GM23338 (cell line): ENCODE results near the gene RNF187. TPM values are rescaled to one million over a fixed set of nuclear protein-coding genes. Genes with fewer than 3 reads are reported as not detected.

Experiments
- ATAC-seq: fragments of 200-7000 bp; cut with Tn5 transposase; 3 replicates; pipeline ENCODE4 v1.9.1; 2020
- DNase-seq: peaks from one replicate; pipeline ENCODE4 v3.0.0-alpha.2; 2015; ENCODE audit warnings: low spot score
- H2AFZ ChIP-seq: fragments of 200-600 bp; sonication (generic); 2 replicates; pipeline ENCODE4 v1.8.0; 2016; ENCODE audit warnings: antibody characterized with exemption, mild to moderate bottlenecking, moderate library complexity
- H3F3A ChIP-seq: fragments of 200-600 bp; sonication (generic); replicated peaks from 2 replicates; pipeline ENCODE4 v1.8.0; 2017; ENCODE audit warnings: antibody characterized with exemption, mixed run types, low read depth
- H3K27ac ChIP-seq: fragments of 200-600 bp; sonication (generic); 2 replicates; pipeline ENCODE4 v1.6.1; 2016; ENCODE audit warnings: low read depth
- H3K27me3 ChIP-seq: fragments of 200-600 bp; sonication (generic); 2 replicates; pipeline ENCODE4 v1.8.0; 2016; ENCODE audit warnings: mild to moderate bottlenecking, mixed run types, moderate library complexity; ENCODE audit not compliant: insufficient read depth
- H3K36me3 ChIP-seq: fragments of 200-600 bp; sonication (generic); 2 replicates; pipeline ENCODE4 v1.8.0; 2016; ENCODE audit warnings: mild to moderate bottlenecking; ENCODE audit not compliant: insufficient read depth
- H3K4me1 ChIP-seq: fragments of 200-600 bp; sonication (generic); 2 replicates; pipeline ENCODE4 v1.8.0; 2016; ENCODE audit warnings: mild to moderate bottlenecking, moderate library complexity; ENCODE audit not compliant: insufficient read depth
- H3K4me2 ChIP-seq: fragments of 200-600 bp; sonication (generic); 2 replicates; pipeline ENCODE4 v1.7.1; 2017; ENCODE audit warnings: mixed run types
- H3K4me3 ChIP-seq: fragments of 200-600 bp; sonication (generic); 2 replicates; pipeline ENCODE4 v1.6.1; 2016; ENCODE audit warnings: mixed run types
- H3K79me2 ChIP-seq: fragments of 200-600 bp; sonication (generic); replicated peaks from 2 replicates; pipeline ENCODE4 v1.8.0; 2017; ENCODE audit warnings: mild to moderate bottlenecking; ENCODE audit not compliant: insufficient read depth
- H3K9me2 ChIP-seq: fragments of 200-600 bp; sonication (generic); 2 replicates; pipeline ENCODE4 v1.8.0; 2017; ENCODE audit not compliant: insufficient read depth
- H4K20me1 ChIP-seq: fragments of 200-600 bp; sonication (generic); replicated peaks from 2 replicates; pipeline ENCODE4 v1.8.0; 2017; ENCODE audit warnings: mild to moderate bottlenecking; ENCODE audit not compliant: insufficient read depth
- H3K27ac Mint-ChIP-seq: 2 replicates; pipeline ENCODE4 v1.8.0; 2020; ENCODE audit warnings: inconsistent platforms, mild to moderate bottlenecking, moderate library complexity, mixed read lengths
- H3K27me3 Mint-ChIP-seq: 3 replicates; pipeline ENCODE4 v1.8.0; 2022; ENCODE audit warnings: low read depth, mild to moderate bottlenecking, moderate library complexity, mixed read lengths, inconsistent platforms; ENCODE audit not compliant: insufficient read depth, poor library complexity
- H3K36me3 Mint-ChIP-seq: 3 replicates; pipeline ENCODE4 v1.8.0; 2021; ENCODE audit warnings: low read depth, mild to moderate bottlenecking, inconsistent platforms, moderate library complexity, mixed read lengths
- H3K4me1 Mint-ChIP-seq: 3 replicates; pipeline ENCODE4 v1.8.0; 2020; ENCODE audit warnings: mild to moderate bottlenecking, inconsistent platforms, mixed read lengths
- H3K4me3 Mint-ChIP-seq: 3 replicates; pipeline ENCODE4 v1.8.0; 2021; ENCODE audit warnings: moderate library complexity, mild to moderate bottlenecking, inconsistent platforms, mixed read lengths
- H3K9me3 Mint-ChIP-seq: 3 replicates; pipeline ENCODE4 v1.8.0; 2020; ENCODE audit warnings: moderate library complexity, mild to moderate bottlenecking, inconsistent platforms, mixed read lengths
- CREB1 ChIP-seq: fragments of 250-450 bp; sonication (Bioruptor Pico); IDR thresholded peaks from 2 replicates; pipeline ENCODE4 v1.5.0; 2020; ENCODE audit warnings: low read depth, mild to moderate bottlenecking, moderate library complexity
- EZH2 ChIP-seq: fragments of 200-600 bp; sonication (generic); IDR thresholded peaks from one replicate; pipeline ENCODE4 v1.8.0; 2017; ENCODE audit warnings: antibody characterized with exemption, mild to moderate bottlenecking, low read depth; ENCODE audit not compliant: unreplicated experiment
- EZH2phosphoT487 ChIP-seq: fragments of 200-600 bp; sonication (generic); IDR thresholded peaks from one replicate; pipeline ENCODE4 v1.8.1; 2018; ENCODE audit warnings: antibody characterized with exemption; ENCODE audit not compliant: unreplicated experiment
- JUNB ChIP-seq: IDR thresholded peaks from one replicate; pipeline ENCODE4 v1.6.1; 2016; ENCODE audit warnings: antibody characterized with exemption; ENCODE audit not compliant: unreplicated experiment
- NANOG ChIP-seq: IDR thresholded peaks from 2 replicates; pipeline ENCODE4 v1.6.1; 2016; ENCODE audit warnings: antibody characterized with exemption, borderline replicate concordance
- POLR2AphosphoS5 ChIP-seq: IDR thresholded peaks from 2 replicates; pipeline ENCODE4 v1.6.1; 2016; ENCODE audit warnings: antibody characterized with exemption, low read depth
- STAT1 ChIP-seq: IDR thresholded peaks from one replicate; pipeline ENCODE4 v1.6.1; 2016; ENCODE audit warnings: antibody characterized with exemption; ENCODE audit not compliant: unreplicated experiment
- ZNF114 ChIP-seq: fragments of 250-450 bp; sonication (Bioruptor Pico); IDR thresholded peaks from 2 replicates; pipeline ENCODE4 v1.5.0; 2020; ENCODE audit warnings: mild to moderate bottlenecking, moderate library complexity
- ZNF331 ChIP-seq: fragments of 250-450 bp; sonication (Bioruptor Pico); IDR thresholded peaks from 2 replicates; pipeline ENCODE4 v1.5.0; 2020; ENCODE audit warnings: low read depth, mild to moderate bottlenecking, moderate library complexity
- polyA plus RNA-seq: library from polyadenylated mRNA; unstranded; fragments of >200 nt; fragmentation: Nextera tagmentation; extraction: Ambion mirVana; gene quantifications from 2 replicates; pipeline ENCODE4 v1.2.1, GENCODE V29; 2016
- total RNA-seq: library from RNA; depleted of rRNA; stranded (reverse); fragments of >200 nt; shearing (Covaris generic); gene quantifications from 2 replicates; pipeline ENCODE4 v1.2.3, GENCODE V29; 2014
- TF ChIP-seq, protein P1 (sequence below): IDR thresholded peaks from one replicate; pipeline ENCODE4 v1.6.1; 2018; ENCODE audit warnings: antibody characterized with exemption; ENCODE audit not compliant: unreplicated experiment
- TF ChIP-seq, protein P2 (sequence below): IDR thresholded peaks from 2 replicates; pipeline ENCODE4 v1.6.1; 2016; ENCODE audit warnings: antibody characterized with exemption
- TF ChIP-seq, protein P3 (sequence below): fragments of 250-450 bp; sonication (Bioruptor Pico); IDR thresholded peaks from 2 replicates; pipeline ENCODE4 v1.5.0; 2020; ENCODE audit warnings: mild to moderate bottlenecking, moderate library complexity

RNF187 gene
- total and polyA plus RNA-seq, 2 experiments from 2014 or later = 24.8 to 55.3 TPM

DNA sequence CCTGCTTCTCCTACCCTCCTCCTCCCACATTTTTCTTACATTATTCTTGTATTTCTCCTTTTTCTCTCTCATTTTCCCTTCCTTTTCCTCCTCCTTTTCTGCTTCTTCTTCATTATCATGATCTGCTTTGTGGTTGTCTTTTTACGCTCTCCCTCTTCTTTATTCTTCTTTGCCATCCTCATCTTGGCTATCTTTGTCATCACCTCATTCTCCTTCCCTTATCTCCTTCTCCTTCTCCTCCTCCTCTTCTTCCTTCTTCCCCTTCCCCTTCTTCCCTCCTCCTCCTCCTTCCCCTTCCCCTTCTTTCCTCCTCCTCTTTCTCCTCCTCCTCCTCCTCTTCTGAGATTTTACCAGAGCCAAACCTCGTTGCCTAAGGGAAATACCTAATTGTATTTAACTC lies 30.5 kb downstream of the RNF187 start:
- H3K36me3 Mint-ChIP-seq = no peaks in the 10 kb centered on the region
- no peak for TF ChIP-seq ZNF114
- DNase-seq (no peak), ATAC-seq (no peak)
- no peak overlapping the region for H3K4me3 Mint-ChIP-seq
- H3K9me3 Mint-ChIP-seq = no peaks in the 10 kb centered on the region
- H3K27me3 Mint-ChIP-seq = peaks cover 32% of the 10 kb centered on the region
- no peak overlapping the region for H3K27ac Mint-ChIP-seq
- no peak overlapping the region for H2AFZ ChIP-seq
- H3K4me2 ChIP-seq = no peak overlapping the region
- no peak overlapping the region for H3K27ac ChIP-seq
- peaks cover 71% of the 10 kb centered on the region for H3K27me3 ChIP-seq
- no peaks in the 10 kb centered on the region for H3K36me3 ChIP-seq
- H3K4me1 ChIP-seq = no peaks in the 10 kb centered on the region
- no peaks in the 10 kb centered on the region for H3F3A ChIP-seq
- no peaks in the 10 kb centered on the region for H4K20me1 ChIP-seq
- no peaks in the 10 kb centered on the region for H3K4me1 Mint-ChIP-seq
- H3K4me3 ChIP-seq = no peak overlapping the region
- H3K79me2 ChIP-seq = no peaks in the 10 kb centered on the region
- no peaks in the 10 kb centered on the region for H3K9me2 ChIP-seq

DNA sequence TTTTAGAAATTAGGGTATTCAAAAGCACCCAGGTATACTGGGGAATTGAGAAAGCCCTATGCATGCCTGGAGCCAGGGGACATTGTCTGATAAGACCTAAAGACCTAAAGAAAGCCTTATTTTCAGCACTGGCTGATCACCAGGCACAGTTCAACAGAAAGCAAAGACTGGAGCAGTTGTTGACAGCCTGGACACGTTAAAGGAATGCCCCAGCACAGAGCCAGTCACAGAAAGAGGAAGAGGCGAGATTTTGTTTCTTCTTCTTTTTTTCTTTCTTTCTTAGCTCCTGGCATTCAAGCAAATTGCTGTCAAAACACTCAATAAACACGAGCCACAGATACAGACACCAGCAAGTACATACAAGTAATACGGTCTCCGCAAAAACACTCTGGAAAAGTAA lies 40.4 kb downstream of the RNF187 start:
- Histone ChIP-seq H3K9me2 (0 out of 2 replicates have a peak, but pooled peaks cover 2% of the 10 kb centered on the region), H3K4me2 (no peak overlapping the region), H3K27ac (no peak overlapping the region), H3F3A (no peaks in the 10 kb centered on the region), H3K27me3 (peaks cover 76% of the 10 kb centered on the region), H2AFZ (no peak overlapping the region), H3K79me2 (no peaks in the 10 kb centered on the region), H3K4me1 (no peaks in the 10 kb centered on the region), H3K36me3 (no peaks in the 10 kb centered on the region), H3K4me3 (no peak overlapping the region), H4K20me1 (no peaks in the 10 kb centered on the region)
- Mint-ChIP-seq H3K36me3 (peaks cover 5% of the 10 kb centered on the region; the same call in 2 of the 3 replicates), H3K4me3 (no peak overlapping the region), H3K27ac (no peak overlapping the region), H3K4me1 (no peaks in the 10 kb centered on the region), H3K9me3 (peaks cover 50% of the 10 kb centered on the region), H3K27me3 (peaks cover 81% of the 10 kb centered on the region)
- no peak for ATAC-seq
- DNase-seq = no peak
- TF ChIP-seq ZNF331 (CRISPR knock-in tag) (no peak), EZH2 (no peak), ZNF114 (no peak), POLR2AphosphoS5 (no peak), NANOG (no peak), JUNB (no peak), EZH2phosphoT487 (no peak), CREB1 (CRISPR knock-in tag) (no peak), STAT1 (no peak)
- TF ChIP-seq, protein P1, sequence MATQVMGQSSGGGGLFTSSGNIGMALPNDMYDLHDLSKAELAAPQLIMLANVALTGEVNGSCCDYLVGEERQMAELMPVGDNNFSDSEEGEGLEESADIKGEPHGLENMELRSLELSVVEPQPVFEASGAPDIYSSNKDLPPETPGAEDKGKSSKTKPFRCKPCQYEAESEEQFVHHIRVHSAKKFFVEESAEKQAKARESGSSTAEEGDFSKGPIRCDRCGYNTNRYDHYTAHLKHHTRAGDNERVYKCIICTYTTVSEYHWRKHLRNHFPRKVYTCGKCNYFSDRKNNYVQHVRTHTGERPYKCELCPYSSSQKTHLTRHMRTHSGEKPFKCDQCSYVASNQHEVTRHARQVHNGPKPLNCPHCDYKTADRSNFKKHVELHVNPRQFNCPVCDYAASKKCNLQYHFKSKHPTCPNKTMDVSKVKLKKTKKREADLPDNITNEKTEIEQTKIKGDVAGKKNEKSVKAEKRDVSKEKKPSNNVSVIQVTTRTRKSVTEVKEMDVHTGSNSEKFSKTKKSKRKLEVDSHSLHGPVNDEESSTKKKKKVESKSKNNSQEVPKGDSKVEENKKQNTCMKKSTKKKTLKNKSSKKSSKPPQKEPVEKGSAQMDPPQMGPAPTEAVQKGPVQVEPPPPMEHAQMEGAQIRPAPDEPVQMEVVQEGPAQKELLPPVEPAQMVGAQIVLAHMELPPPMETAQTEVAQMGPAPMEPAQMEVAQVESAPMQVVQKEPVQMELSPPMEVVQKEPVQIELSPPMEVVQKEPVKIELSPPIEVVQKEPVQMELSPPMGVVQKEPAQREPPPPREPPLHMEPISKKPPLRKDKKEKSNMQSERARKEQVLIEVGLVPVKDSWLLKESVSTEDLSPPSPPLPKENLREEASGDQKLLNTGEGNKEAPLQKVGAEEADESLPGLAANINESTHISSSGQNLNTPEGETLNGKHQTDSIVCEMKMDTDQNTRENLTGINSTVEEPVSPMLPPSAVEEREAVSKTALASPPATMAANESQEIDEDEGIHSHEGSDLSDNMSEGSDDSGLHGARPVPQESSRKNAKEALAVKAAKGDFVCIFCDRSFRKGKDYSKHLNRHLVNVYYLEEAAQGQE = no peak
- TF ChIP-seq, protein P2, sequence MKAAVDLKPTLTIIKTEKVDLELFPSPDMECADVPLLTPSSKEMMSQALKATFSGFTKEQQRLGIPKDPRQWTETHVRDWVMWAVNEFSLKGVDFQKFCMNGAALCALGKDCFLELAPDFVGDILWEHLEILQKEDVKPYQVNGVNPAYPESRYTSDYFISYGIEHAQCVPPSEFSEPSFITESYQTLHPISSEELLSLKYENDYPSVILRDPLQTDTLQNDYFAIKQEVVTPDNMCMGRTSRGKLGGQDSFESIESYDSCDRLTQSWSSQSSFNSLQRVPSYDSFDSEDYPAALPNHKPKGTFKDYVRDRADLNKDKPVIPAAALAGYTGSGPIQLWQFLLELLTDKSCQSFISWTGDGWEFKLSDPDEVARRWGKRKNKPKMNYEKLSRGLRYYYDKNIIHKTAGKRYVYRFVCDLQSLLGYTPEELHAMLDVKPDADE = no peak
- TF ChIP-seq, protein P3, sequence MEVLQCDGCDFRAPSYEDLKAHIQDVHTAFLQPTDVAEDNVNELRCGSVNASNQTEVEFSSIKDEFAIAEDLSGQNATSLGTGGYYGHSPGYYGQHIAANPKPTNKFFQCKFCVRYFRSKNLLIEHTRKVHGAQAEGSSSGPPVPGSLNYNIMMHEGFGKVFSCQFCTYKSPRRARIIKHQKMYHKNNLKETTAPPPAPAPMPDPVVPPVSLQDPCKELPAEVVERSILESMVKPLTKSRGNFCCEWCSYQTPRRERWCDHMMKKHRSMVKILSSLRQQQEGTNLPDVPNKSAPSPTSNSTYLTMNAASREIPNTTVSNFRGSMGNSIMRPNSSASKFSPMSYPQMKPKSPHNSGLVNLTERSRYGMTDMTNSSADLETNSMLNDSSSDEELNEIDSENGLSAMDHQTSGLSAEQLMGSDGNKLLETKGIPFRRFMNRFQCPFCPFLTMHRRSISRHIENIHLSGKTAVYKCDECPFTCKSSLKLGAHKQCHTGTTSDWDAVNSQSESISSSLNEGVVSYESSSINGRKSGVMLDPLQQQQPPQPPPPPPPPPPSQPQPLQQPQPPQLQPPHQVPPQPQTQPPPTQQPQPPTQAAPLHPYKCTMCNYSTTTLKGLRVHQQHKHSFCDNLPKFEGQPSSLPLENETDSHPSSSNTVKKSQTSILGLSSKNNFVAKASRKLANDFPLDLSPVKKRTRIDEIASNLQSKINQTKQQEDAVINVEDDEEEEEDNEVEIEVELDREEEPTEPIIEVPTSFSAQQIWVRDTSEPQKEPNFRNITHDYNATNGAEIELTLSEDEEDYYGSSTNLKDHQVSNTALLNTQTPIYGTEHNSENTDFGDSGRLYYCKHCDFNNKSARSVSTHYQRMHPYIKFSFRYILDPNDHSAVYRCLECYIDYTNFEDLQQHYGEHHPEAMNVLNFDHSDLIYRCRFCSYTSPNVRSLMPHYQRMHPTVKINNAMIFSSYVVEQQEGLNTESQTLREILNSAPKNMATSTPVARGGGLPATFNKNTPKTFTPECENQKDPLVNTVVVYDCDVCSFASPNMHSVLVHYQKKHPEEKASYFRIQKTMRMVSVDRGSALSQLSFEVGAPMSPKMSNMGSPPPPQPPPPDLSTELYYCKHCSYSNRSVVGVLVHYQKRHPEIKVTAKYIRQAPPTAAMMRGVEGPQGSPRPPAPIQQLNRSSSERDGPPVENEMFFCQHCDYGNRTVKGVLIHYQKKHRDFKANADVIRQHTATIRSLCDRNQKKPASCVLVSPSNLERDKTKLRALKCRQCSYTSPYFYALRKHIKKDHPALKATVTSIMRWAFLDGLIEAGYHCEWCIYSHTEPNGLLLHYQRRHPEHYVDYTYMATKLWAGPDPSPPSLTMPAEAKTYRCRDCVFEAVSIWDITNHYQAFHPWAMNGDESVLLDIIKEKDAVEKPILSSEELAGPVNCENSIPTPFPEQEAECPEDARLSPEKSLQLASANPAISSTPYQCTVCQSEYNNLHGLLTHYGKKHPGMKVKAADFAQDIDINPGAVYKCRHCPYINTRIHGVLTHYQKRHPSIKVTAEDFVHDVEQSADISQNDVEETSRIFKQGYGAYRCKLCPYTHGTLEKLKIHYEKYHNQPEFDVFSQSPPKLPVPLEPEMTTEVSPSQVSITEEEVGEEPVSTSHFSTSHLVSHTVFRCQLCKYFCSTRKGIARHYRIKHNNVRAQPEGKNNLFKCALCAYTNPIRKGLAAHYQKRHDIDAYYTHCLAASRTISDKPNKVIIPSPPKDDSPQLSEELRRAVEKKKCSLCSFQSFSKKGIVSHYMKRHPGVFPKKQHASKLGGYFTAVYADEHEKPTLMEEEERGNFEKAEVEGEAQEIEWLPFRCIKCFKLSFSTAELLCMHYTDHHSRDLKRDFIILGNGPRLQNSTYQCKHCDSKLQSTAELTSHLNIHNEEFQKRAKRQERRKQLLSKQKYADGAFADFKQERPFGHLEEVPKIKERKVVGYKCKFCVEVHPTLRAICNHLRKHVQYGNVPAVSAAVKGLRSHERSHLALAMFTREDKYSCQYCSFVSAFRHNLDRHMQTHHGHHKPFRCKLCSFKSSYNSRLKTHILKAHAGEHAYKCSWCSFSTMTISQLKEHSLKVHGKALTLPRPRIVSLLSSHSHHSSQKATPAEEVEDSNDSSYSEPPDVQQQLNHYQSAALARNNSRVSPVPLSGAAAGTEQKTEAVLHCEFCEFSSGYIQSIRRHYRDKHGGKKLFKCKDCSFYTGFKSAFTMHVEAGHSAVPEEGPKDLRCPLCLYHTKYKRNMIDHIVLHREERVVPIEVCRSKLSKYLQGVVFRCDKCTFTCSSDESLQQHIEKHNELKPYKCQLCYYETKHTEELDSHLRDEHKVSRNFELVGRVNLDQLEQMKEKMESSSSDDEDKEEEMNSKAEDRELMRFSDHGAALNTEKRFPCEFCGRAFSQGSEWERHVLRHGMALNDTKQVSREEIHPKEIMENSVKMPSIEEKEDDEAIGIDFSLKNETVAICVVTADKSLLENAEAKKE = no peak
